ENCODE data around the gene AACS. TPM values are rescaled to one million over a fixed set of nuclear protein-coding genes. Genes with fewer than 3 reads are reported as not detected.

Gene AACS
- total RNA-seq, 2 experiments from 2014 or later, result 10.2 to 24.6 TPM

DNA sequence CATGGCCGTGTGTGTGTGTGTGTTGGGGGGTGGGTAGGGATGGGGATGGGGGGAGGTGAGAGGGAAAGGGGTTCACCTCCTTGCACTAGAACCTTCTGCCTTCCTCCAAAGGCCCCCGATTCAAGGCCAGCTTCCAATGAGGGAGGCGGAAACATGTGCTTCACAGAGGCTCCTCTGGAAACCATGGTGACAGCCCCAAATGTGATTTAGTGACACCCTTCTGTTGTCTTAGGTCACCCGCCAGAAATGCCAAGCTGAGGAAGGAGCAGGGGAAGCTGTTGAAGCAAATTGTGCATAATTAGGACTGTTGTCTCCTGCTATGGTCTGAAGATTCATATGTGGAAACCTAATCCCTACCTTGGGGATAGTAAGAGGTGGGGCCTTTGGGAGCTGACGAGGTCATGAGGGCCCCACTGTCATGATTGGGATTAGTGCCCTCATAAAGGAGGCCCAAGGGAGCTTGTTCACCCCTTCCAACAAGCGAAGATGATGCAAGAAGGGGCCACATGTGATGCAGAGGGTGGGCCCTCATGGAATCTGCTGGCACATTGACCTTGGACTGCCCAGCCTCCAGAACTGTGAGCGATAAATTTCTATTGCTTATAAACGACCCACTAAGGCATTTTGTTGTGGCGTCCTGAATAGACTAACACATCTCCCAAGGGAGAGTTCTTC lies 95.2 kb downstream of the AACS start:
- Histone ChIP-seq H3K4me3 (ENCODE audit: low read depth, low read length, poor library complexity, severe bottlenecking) (no peak overlapping the region), H4K20me1 (ENCODE audit: insufficient read depth, low read length) (no peaks in the 10 kb centered on the region), H3K36me3 (ENCODE audit: insufficient read depth, low read length) (no peaks in the 10 kb centered on the region), H3K9me2 (ENCODE audit: insufficient read depth, low read length) (no peaks in the 10 kb centered on the region), H3K4me2 (ENCODE audit: low read length) (no peak overlapping the region), H3K27ac (ENCODE audit: low read depth, low read length, poor library complexity, severe bottlenecking) (no peak overlapping the region), H3K4me1 (ENCODE audit: insufficient read depth, low read length, poor library complexity, severe bottlenecking) (peaks cover 5% of the 10 kb centered on the region), H3K79me2 (ENCODE audit: insufficient read depth, low read depth, low read length) (no peaks in the 10 kb centered on the region), H2AFZ (ENCODE audit: low read length) (no peak overlapping the region), H3K9me3 (ENCODE audit: low read length) (no peaks in the 10 kb centered on the region)
- CTCF ChIA-PET (ENCODE audit: unreplicated experiment), result no interaction called here
- BruUV-seq (replicated peaks), result no TSS peak
- no peak for DNase-seq (ENCODE audit: low spot score)
- TF ChIP-seq, protein P1, sequence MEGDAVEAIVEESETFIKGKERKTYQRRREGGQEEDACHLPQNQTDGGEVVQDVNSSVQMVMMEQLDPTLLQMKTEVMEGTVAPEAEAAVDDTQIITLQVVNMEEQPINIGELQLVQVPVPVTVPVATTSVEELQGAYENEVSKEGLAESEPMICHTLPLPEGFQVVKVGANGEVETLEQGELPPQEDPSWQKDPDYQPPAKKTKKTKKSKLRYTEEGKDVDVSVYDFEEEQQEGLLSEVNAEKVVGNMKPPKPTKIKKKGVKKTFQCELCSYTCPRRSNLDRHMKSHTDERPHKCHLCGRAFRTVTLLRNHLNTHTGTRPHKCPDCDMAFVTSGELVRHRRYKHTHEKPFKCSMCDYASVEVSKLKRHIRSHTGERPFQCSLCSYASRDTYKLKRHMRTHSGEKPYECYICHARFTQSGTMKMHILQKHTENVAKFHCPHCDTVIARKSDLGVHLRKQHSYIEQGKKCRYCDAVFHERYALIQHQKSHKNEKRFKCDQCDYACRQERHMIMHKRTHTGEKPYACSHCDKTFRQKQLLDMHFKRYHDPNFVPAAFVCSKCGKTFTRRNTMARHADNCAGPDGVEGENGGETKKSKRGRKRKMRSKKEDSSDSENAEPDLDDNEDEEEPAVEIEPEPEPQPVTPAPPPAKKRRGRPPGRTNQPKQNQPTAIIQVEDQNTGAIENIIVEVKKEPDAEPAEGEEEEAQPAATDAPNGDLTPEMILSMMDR (conservative IDR thresholded peaks at IDR 0.05; ENCODE audit: low read length), result no peak
- TF ChIP-seq EZH2phosphoT487 (IDR thresholded peaks at IDR 0.05; ENCODE audit: borderline replicate concordance, low read depth, low read length), result no peak
- POLR2A ChIA-PET, result interaction anchor here (0.9 kb wide), 1 partner anchor 129 kb away, joined by 3 read pairs; no protein-coding TSS in a partner anchor
- intact Hi-C loops (cut with micrococcal nuclease; ENCODE audit: unreplicated experiment), result no loop called here

DNA sequence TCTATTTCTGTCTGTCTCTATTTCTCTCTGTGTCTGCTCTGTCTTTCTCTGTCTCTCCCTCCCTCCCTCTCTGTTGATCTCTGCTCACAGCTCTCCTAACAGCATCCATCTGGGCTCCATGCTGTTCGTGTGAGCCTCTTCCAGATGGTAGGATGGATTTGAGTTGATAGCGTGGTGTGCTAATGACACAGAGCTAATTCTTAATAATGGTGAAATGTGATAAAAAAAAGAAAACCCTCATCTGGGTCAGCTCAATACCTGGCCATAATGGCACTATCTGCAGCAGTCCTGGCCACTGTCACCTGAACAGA lies 96.4 kb downstream of the AACS start:
- Histone ChIP-seq H3K4me3 (ENCODE audit: low read depth, low read length, poor library complexity, severe bottlenecking) (no peak overlapping the region), H3K9me3 (ENCODE audit: low read length) (no peaks in the 10 kb centered on the region), H3K4me1 (ENCODE audit: insufficient read depth, low read length, poor library complexity, severe bottlenecking) (no peaks in the 10 kb centered on the region), H3K36me3 (ENCODE audit: insufficient read depth, low read length) (peaks cover 4% of the 10 kb centered on the region; the same call in 1 of the 2 replicates), H2AFZ (ENCODE audit: low read length) (no peak overlapping the region), H3K27ac (ENCODE audit: low read depth, low read length, poor library complexity, severe bottlenecking) (no peak overlapping the region), H4K20me1 (ENCODE audit: insufficient read depth, low read length) (no peaks in the 10 kb centered on the region), H3K79me2 (ENCODE audit: insufficient read depth, low read depth, low read length) (no peaks in the 10 kb centered on the region), H3K9me2 (ENCODE audit: insufficient read depth, low read length) (no peaks in the 10 kb centered on the region), H3K4me2 (ENCODE audit: low read length) (no peak overlapping the region)
- no peak for DNase-seq (ENCODE audit: low spot score)
- POLR2A ChIA-PET, result interaction anchor here (1.2 kb wide), 1 partner anchor 14 kb away, joined by 4 read pairs; no protein-coding TSS in a partner anchor
- CTCF ChIA-PET (ENCODE audit: unreplicated experiment), result no interaction called here
- TF ChIP-seq, protein P1 (conservative IDR thresholded peaks at IDR 0.05; ENCODE audit: low read length), result no peak
- TF ChIP-seq EZH2phosphoT487 (IDR thresholded peaks at IDR 0.05; ENCODE audit: borderline replicate concordance, low read depth, low read length), result no peak
- no TSS peak for BruUV-seq (replicated peaks)
- intact Hi-C loops (cut with micrococcal nuclease; ENCODE audit: unreplicated experiment), result no loop called here

DNA sequence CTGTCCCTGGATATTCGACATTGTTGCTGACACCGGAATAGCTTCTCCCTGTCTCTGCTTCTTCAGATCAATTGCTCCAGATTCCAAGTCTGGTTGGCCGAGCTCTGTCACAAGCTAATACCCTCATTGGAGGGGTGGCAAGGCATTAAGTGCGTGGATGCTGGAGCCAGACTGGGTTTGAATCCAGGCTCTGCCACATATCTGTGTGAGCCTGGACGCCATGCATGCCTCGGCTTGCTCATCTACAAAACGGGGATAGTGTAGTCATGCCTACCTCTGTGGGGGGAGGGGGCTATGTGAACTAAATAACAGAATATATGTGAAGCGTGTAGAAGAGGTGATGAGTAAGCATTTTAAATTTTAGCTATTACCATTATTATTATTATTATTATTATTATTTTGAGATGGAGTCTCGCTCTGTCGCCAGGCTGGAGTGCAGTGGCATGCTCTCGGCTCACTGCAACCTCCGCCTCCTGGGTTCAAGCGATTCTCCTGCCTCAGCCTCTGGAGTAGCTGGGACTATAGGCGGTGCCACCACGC lies 97.3 kb downstream of the AACS start:
- H3K27ac ChIP-seq (ENCODE audit: low read depth, low read length, poor library complexity, severe bottlenecking), result no peak overlapping the region
- no peaks in the 10 kb centered on the region for H3K79me2 ChIP-seq (ENCODE audit: insufficient read depth, low read depth, low read length)
- DNase-seq (ENCODE audit: low spot score), result no peak
- ChIA-PET POLR2A (interaction anchor here (0.6 to 1.3 kb wide), 5 partner anchors 9 to 1954 kb away, joined by 3 to 5 read pairs (median 4); no protein-coding TSS in a partner anchor), CTCF (ENCODE audit: unreplicated experiment) (no interaction called here)
- no TSS peak for BruUV-seq (replicated peaks)
- no peak overlapping the region for H2AFZ ChIP-seq (ENCODE audit: low read length)
- H3K4me2 ChIP-seq (ENCODE audit: low read length), result no peak overlapping the region
- TF ChIP-seq, protein P1 (conservative IDR thresholded peaks at IDR 0.05; ENCODE audit: low read length), result no peak
- no peak for TF ChIP-seq EZH2phosphoT487 (IDR thresholded peaks at IDR 0.05; ENCODE audit: borderline replicate concordance, low read depth, low read length)
- H4K20me1 ChIP-seq (ENCODE audit: insufficient read depth, low read length), result no peaks in the 10 kb centered on the region
- no peaks in the 10 kb centered on the region for H3K9me3 ChIP-seq (ENCODE audit: low read length)
- H3K4me1 ChIP-seq (ENCODE audit: insufficient read depth, low read length, poor library complexity, severe bottlenecking), result no peaks in the 10 kb centered on the region
- peaks cover 4% of the 10 kb centered on the region; the same call in 1 of the 2 replicates for H3K36me3 ChIP-seq (ENCODE audit: insufficient read depth, low read length)
- intact Hi-C loops (cut with micrococcal nuclease; ENCODE audit: unreplicated experiment), result no loop called here
- no peak overlapping the region for H3K4me3 ChIP-seq (ENCODE audit: low read depth, low read length, poor library complexity, severe bottlenecking)
- H3K9me2 ChIP-seq (ENCODE audit: insufficient read depth, low read length), result no peaks in the 10 kb centered on the region
